Cardiac fibroblast (primary cell): ENCODE measurements around the gene CEP78.

Experiments
- DNase-seq, 2 donors: peaks; one replicate each; pipeline versions ENCODE4 v3.0.0 to v3.0.0-alpha.2; 2010; ENCODE audit warnings: low read depth in 2 of 2
- H3K4me3 ChIP-seq, 2 donors: replicated peaks in 1 of 2; 1 replicate in 1 of 2; 2 replicates in 1 of 2; pipeline ENCODE4 v1.5.1; 2011; ENCODE audit warnings: low read depth in 2 of 2, low read length in 2 of 2, mild to moderate bottlenecking in 2 of 2, moderate library complexity in 1 of 2
- CTCF ChIP-seq: IDR thresholded peaks from one replicate; pipeline ENCODE4 v1.5.1; 2011; ENCODE audit warnings: low read depth, mild to moderate bottlenecking, low read length, inconsistent platforms

The CEP78 gene

GRCh38 chr9:78292026-78292425 lies 56.2 kb downstream of the CEP78 start:
- no peak for DNase-seq
- H3K4me3 ChIP-seq = no peak overlapping the region
- no peak for TF ChIP-seq CTCF

- no peak for TF ChIP-seq CTCF
- H3K4me3 ChIP-seq = no peak overlapping the region
- DNase-seq = no peak
Observed at GRCh38 chr9:78292716-78293497, 57.0 kb downstream of the CEP78 start.

- H3K4me3 ChIP-seq = no peak overlapping the region
- no peak for TF ChIP-seq CTCF
- DNase-seq = no peak
Observed at GRCh38 chr9:78294290-78295176, 58.7 kb downstream of the CEP78 start.

GRCh38 chr9:78295177-78295575 lies 59.3 kb downstream of the CEP78 start:
- TF ChIP-seq CTCF = no peak
- no peak overlapping the region for H3K4me3 ChIP-seq
- DNase-seq = no peak

- DNase-seq = peak in 1 of 2 donors; percentile 13
- H3K4me3 ChIP-seq = peak overlapping the region in 1 of 2 donors; percentile 97
- no peak for TF ChIP-seq CTCF
Observed at GRCh38 chr9:78295731-78296130, 59.9 kb downstream of the CEP78 start.

GRCh38 chr9:78296201-78296892 lies 60.5 kb downstream of the CEP78 start:
- peak overlapping the region; percentile 81 to 97 for H3K4me3 ChIP-seq
- DNase-seq = peak; percentile 47 to 48
- no peak for TF ChIP-seq CTCF
